ENCODE data around the gene SCO1.

GRCh38 chr17:10663231-10663630 lies 34.1 kb downstream of the SCO1 start:
- TF ChIP-seq CREM (IDR thresholded peaks at IDR 0.05; ENCODE audit: low read depth): no peak
- no peak for TF ChIP-seq POLR2AphosphoS5 (IDR thresholded peaks at IDR 0.05; ENCODE audit: low read length)
- TF ChIP-seq CHD4 (IDR thresholded peaks at IDR 0.05): no peak
- no peak for TF ChIP-seq ZNF274 (IDR thresholded peaks at IDR 0.05; ENCODE audit: insufficient read depth, insufficient read length)
- no peak for TF ChIP-seq BMI1 (IDR thresholded peaks at IDR 0.05; ENCODE audit: borderline replicate concordance)
- TF ChIP-seq CTCF (IDR thresholded peaks at IDR 0.05 in 2 of 3, conservative IDR thresholded peaks at IDR 0.05 in 1 of 3; ENCODE audit: control insufficient read depth in 2 of 3, extremely low read depth in 1 of 3, insufficient read depth in 1 of 3, low read depth in 3 of 3, low read length in 3 of 3): no peak
- TF ChIP-seq TCF12 (IDR thresholded peaks at IDR 0.05; ENCODE audit: low read depth, low read length): no peak
- TF ChIP-seq USF2 (IDR thresholded peaks at IDR 0.05; ENCODE audit: borderline replicate concordance, low read depth, low read length): no peak
- no peak for TF ChIP-seq EGR1 (IDR thresholded peaks at IDR 0.05; ENCODE audit: borderline replicate concordance in 1 of 2, low read depth in 2 of 2, low read length in 2 of 2)
- no peak for TF ChIP-seq ESRRA (IDR thresholded peaks at IDR 0.05; ENCODE audit: low read length)

Measured in GM12878 (cell line).